ENCODE results near the gene EXOSC10. TPM values are rescaled to one million over a fixed set of nuclear protein-coding genes. Genes with fewer than 3 reads are reported as not detected.
"Not testable (repeated sequence)": the region's sequence is repeated elsewhere in the genome, so short reads cannot be mapped to it uniquely, and the experiment has no call there.

EXOSC10 gene
- total RNA-seq, 1 experiment from 2014 or later, result 72.0 TPM

- Histone ChIP-seq H3K79me2 (ENCODE audit: low read length) (no peaks in the 10 kb centered on the region), H3K27ac (ENCODE audit: low read length) (no peak overlapping the region), H2AFZ (ENCODE audit: low read length) (no peak overlapping the region), H3K27me3 (ENCODE audit: low read length) (no peaks in the 10 kb centered on the region), H3K4me2 (ENCODE audit: low read depth, low read length, poor library complexity, severe bottlenecking) (no peak overlapping the region), H3K9me2 (replicated peaks; ENCODE audit: insufficient read depth, low read length) (no peaks in the 10 kb centered on the region), H3K4me3 (ENCODE audit: low read length) (no peak overlapping the region), H3K36me3 (ENCODE audit: insufficient read depth, low read length) (no peaks in the 10 kb centered on the region), H3K4me1 (ENCODE audit: low read length) (no peaks in the 10 kb centered on the region), H4K20me1 (ENCODE audit: insufficient read depth, low read depth, low read length) (no peaks in the 10 kb centered on the region), H3K9me3 (ENCODE audit: low read length) (no peaks in the 10 kb centered on the region), H3K9ac (ENCODE audit: low read length) (no peak overlapping the region)
- DNase-seq, result no peak
These were observed 57.6 kb downstream of the EXOSC10 start for GRCh38 chr1:11042065-11042464.

- Histone ChIP-seq H3K9me2 (replicated peaks; ENCODE audit: insufficient read depth, low read length) (no peaks in the 10 kb centered on the region), H3K79me2 (ENCODE audit: low read length) (no peaks in the 10 kb centered on the region), H3K4me3 (ENCODE audit: low read length) (no peak overlapping the region), H4K20me1 (ENCODE audit: insufficient read depth, low read depth, low read length) (no peaks in the 10 kb centered on the region), H2AFZ (ENCODE audit: low read length) (no peak overlapping the region), H3K9ac (ENCODE audit: low read length) (no peak overlapping the region), H3K27ac (ENCODE audit: low read length) (no peak overlapping the region), H3K9me3 (ENCODE audit: low read length) (no peaks in the 10 kb centered on the region), H3K27me3 (ENCODE audit: low read length) (no peaks in the 10 kb centered on the region), H3K4me2 (ENCODE audit: low read depth, low read length, poor library complexity, severe bottlenecking) (no peak overlapping the region), H3K36me3 (ENCODE audit: insufficient read depth, low read length) (no peaks in the 10 kb centered on the region), H3K4me1 (ENCODE audit: low read length) (no peaks in the 10 kb centered on the region)
- no peak for DNase-seq
These were observed 58.6 kb downstream of the EXOSC10 start for GRCh38 chr1:11041048-11041447.

- H3K9me2 ChIP-seq (replicated peaks; ENCODE audit: insufficient read depth, low read length); H2AFZ ChIP-seq (ENCODE audit: low read length); H3K9ac ChIP-seq (ENCODE audit: low read length); H3K9me3 ChIP-seq (ENCODE audit: low read length); H3K27me3 ChIP-seq (ENCODE audit: low read length); DNase-seq; H3K79me2 ChIP-seq (ENCODE audit: low read length); H3K4me3 ChIP-seq (ENCODE audit: low read length); H3K4me1 ChIP-seq (ENCODE audit: low read length); H3K36me3 ChIP-seq (ENCODE audit: insufficient read depth, low read length); H4K20me1 ChIP-seq (ENCODE audit: insufficient read depth, low read depth, low read length); H3K4me2 ChIP-seq (ENCODE audit: low read depth, low read length, poor library complexity, severe bottlenecking); H3K27ac ChIP-seq (ENCODE audit: low read length): not testable (repeated sequence)
These were observed 59.6 kb downstream of the EXOSC10 start for GRCh38 chr1:11040105-11040429.

GRCh38 chr1:11039351-11040104, 60.1 kb downstream of the EXOSC10 start:
- no peaks in the 10 kb centered on the region for H3K79me2 ChIP-seq (ENCODE audit: low read length)
- no peak overlapping the region for H3K27ac ChIP-seq (ENCODE audit: low read length)

GRCh38 chr1:11037740-11038182, 61.9 kb downstream of the EXOSC10 start:
- DNase-seq, result peak; percentile 95
- Histone ChIP-seq H3K79me2 (ENCODE audit: low read length) (no peaks in the 10 kb centered on the region), H3K27ac (ENCODE audit: low read length) (no peak overlapping the region), H3K4me1 (ENCODE audit: low read length) (no peaks in the 10 kb centered on the region), H2AFZ (ENCODE audit: low read length) (no peak overlapping the region), H3K9ac (ENCODE audit: low read length) (no peak overlapping the region), H4K20me1 (ENCODE audit: insufficient read depth, low read depth, low read length) (no peaks in the 10 kb centered on the region), H3K9me3 (ENCODE audit: low read length) (no peaks in the 10 kb centered on the region), H3K9me2 (replicated peaks; ENCODE audit: insufficient read depth, low read length) (no peaks in the 10 kb centered on the region), H3K36me3 (ENCODE audit: insufficient read depth, low read length) (no peaks in the 10 kb centered on the region), H3K4me3 (ENCODE audit: low read length) (no peak overlapping the region), H3K27me3 (ENCODE audit: low read length) (no peaks in the 10 kb centered on the region), H3K4me2 (ENCODE audit: low read depth, low read length, poor library complexity, severe bottlenecking) (no peak overlapping the region)

More at GRCh38 chr1:11039351-11040104, 60.1 kb downstream of the EXOSC10 start:
- H3K9ac ChIP-seq (ENCODE audit: low read length), result no peak overlapping the region; the same call in 1 of the 2 replicates
- no peak overlapping the region for H2AFZ ChIP-seq (ENCODE audit: low read length)
- no peaks in the 10 kb centered on the region for H3K9me3 ChIP-seq (ENCODE audit: low read length)
- no peaks in the 10 kb centered on the region for H3K9me2 ChIP-seq (replicated peaks; ENCODE audit: insufficient read depth, low read length)
- no peaks in the 10 kb centered on the region for H3K4me1 ChIP-seq (ENCODE audit: low read length)
- no peak for DNase-seq
- H3K4me3 ChIP-seq (ENCODE audit: low read length), result no peak overlapping the region
- H4K20me1 ChIP-seq (ENCODE audit: insufficient read depth, low read depth, low read length), result no peaks in the 10 kb centered on the region
- no peaks in the 10 kb centered on the region for H3K27me3 ChIP-seq (ENCODE audit: low read length)
- H3K4me2 ChIP-seq (ENCODE audit: low read depth, low read length, poor library complexity, severe bottlenecking), result no peak overlapping the region
- H3K36me3 ChIP-seq (ENCODE audit: insufficient read depth, low read length), result no peaks in the 10 kb centered on the region

GRCh38 chr1:11037019-11037739, 62.5 kb downstream of the EXOSC10 start:
- not testable (repeated sequence) for H3K4me3 ChIP-seq (ENCODE audit: low read length); H3K9ac ChIP-seq (ENCODE audit: low read length); H4K20me1 ChIP-seq (ENCODE audit: insufficient read depth, low read depth, low read length); H2AFZ ChIP-seq (ENCODE audit: low read length); H3K27me3 ChIP-seq (ENCODE audit: low read length); H3K9me3 ChIP-seq (ENCODE audit: low read length); H3K9me2 ChIP-seq (replicated peaks; ENCODE audit: insufficient read depth, low read length); H3K79me2 ChIP-seq (ENCODE audit: low read length); H3K4me1 ChIP-seq (ENCODE audit: low read length); H3K27ac ChIP-seq (ENCODE audit: low read length); DNase-seq; H3K36me3 ChIP-seq (ENCODE audit: insufficient read depth, low read length); H3K4me2 ChIP-seq (ENCODE audit: low read depth, low read length, poor library complexity, severe bottlenecking)

- Histone ChIP-seq H3K4me1 (ENCODE audit: low read length) (no peaks in the 10 kb centered on the region), H2AFZ (ENCODE audit: low read length) (no peak overlapping the region), H3K27ac (ENCODE audit: low read length) (no peak overlapping the region), H3K4me2 (ENCODE audit: low read depth, low read length, poor library complexity, severe bottlenecking) (no peak overlapping the region), H3K36me3 (ENCODE audit: insufficient read depth, low read length) (no peaks in the 10 kb centered on the region), H3K9ac (ENCODE audit: low read length) (no peak overlapping the region), H3K9me2 (replicated peaks; ENCODE audit: insufficient read depth, low read length) (no peaks in the 10 kb centered on the region), H3K4me3 (ENCODE audit: low read length) (no peak overlapping the region), H4K20me1 (ENCODE audit: insufficient read depth, low read depth, low read length) (no peaks in the 10 kb centered on the region), H3K27me3 (ENCODE audit: low read length) (no peaks in the 10 kb centered on the region), H3K79me2 (ENCODE audit: low read length) (no peaks in the 10 kb centered on the region), H3K9me3 (ENCODE audit: low read length) (no peaks in the 10 kb centered on the region)
- no peak for DNase-seq
These were observed 67.9 kb downstream of the EXOSC10 start for GRCh38 chr1:11031624-11032262.

GRCh38 chr1:11030865-11031264, 68.8 kb downstream of the EXOSC10 start:
- no peaks in the 10 kb centered on the region for H3K79me2 ChIP-seq (ENCODE audit: low read length)
- H3K27ac ChIP-seq (ENCODE audit: low read length), result no peak overlapping the region
- no peaks in the 10 kb centered on the region for H3K9me3 ChIP-seq (ENCODE audit: low read length)
- H3K9ac ChIP-seq (ENCODE audit: low read length), result no peak overlapping the region
- peaks cover 1% of the 10 kb centered on the region; the same call in 1 of the 2 replicates for H3K36me3 ChIP-seq (ENCODE audit: insufficient read depth, low read length)
- 0 out of 2 replicates have a peak, but pooled peaks cover 3% of the 10 kb centered on the region for H4K20me1 ChIP-seq (ENCODE audit: insufficient read depth, low read depth, low read length)
- no peaks in the 10 kb centered on the region for H3K27me3 ChIP-seq (ENCODE audit: low read length)
- H3K4me3 ChIP-seq (ENCODE audit: low read length), result no peak overlapping the region
- no peak overlapping the region for H3K4me2 ChIP-seq (ENCODE audit: low read depth, low read length, poor library complexity, severe bottlenecking)
- no peak overlapping the region for H2AFZ ChIP-seq (ENCODE audit: low read length)
- H3K9me2 ChIP-seq (replicated peaks; ENCODE audit: insufficient read depth, low read length), result no peaks in the 10 kb centered on the region
- DNase-seq, result no peak
- no peaks in the 10 kb centered on the region for H3K4me1 ChIP-seq (ENCODE audit: low read length)

Data from Karpas-422 (cell line).